Ovary (tissue), 9 donors: ENCODE results near the gene ACSF2. TPM values are rescaled to one million over a fixed set of nuclear protein-coding genes. Genes with fewer than 3 reads are reported as not detected.

Source experiments
- DNase-seq, 5 donors: peaks; one replicate each; pipeline ENCODE4 v3.0.0-alpha.2; 2019 to 2020
- H3K27ac ChIP-seq, 2 donors: fragments of 200-600 bp; one replicate each; pipeline versions ENCODE4 v1.5.1 to v1.8.0; 2019 to 2022
- H3K27me3 ChIP-seq: fragments of 200-600 bp; one replicate; pipeline ENCODE4 v1.8.0; 2022
- H3K36me3 ChIP-seq: fragments of 200-600 bp; sonication (generic); one replicate; pipeline ENCODE4 v1.5.1; 2019
- H3K4me1 ChIP-seq: one replicate; pipeline ENCODE4 v1.8.1; 2013; ENCODE audit warnings: mild to moderate bottlenecking, moderate library complexity; ENCODE audit not compliant: insufficient read depth
- H3K4me3 ChIP-seq: fragments of 200-600 bp; sonication (generic); one replicate; pipeline ENCODE4 v1.5.1; 2017
- H3K9me3 ChIP-seq, 2 donors: fragments of 200-600 bp in 1 of 2; sonication (generic) in 1 of 2; one replicate each; pipeline versions ENCODE4 v1.5.1 to v1.8.1; 2013 to 2019; ENCODE audit warnings: mild to moderate bottlenecking in 1 of 2, moderate library complexity in 1 of 2
- CTCF ChIP-seq, 3 donors: fragments of 450-650 bp in 2 of 3; fragments of 200-600 bp in 1 of 3; IDR thresholded peaks; one replicate each; pipeline versions ENCODE4 v1.5.1 to v1.8.0; 2016 to 2022; ENCODE audit warnings: antibody characterized with exemption in 3 of 3, mild to moderate bottlenecking in 1 of 3
- EP300 ChIP-seq: sonication (generic); formaldehyde crosslinking; IDR thresholded peaks from one replicate; pipeline ENCODE4 v1.6.1; 2017; ENCODE audit warnings: antibody characterized with exemption
- POLR2A ChIP-seq: fragments of 450-650 bp; IDR thresholded peaks from one replicate; pipeline ENCODE4 v1.6.1; 2017; ENCODE audit warnings: antibody characterized with exemption, mild to moderate bottlenecking, moderate library complexity
- WGBS, 3 donors: extraction: QIAGEN DNeasy Blood & Tissue Kit in 1 of 3; methylation state at CpG; one replicate each; pipeline versions ENCODE4 v1.1.5 to v1.1.7; 2013 to 2017; 5-methylcytosine and 5-hydroxymethylcytosine counted together
- intact Hi-C, 4 donors: fragments of 100-400 bp; cut with DNase I; formaldehyde crosslinking; loops; one replicate each; pipeline versions ENCODE4 v1.11.0 to v1.15.1; 2022 to 2023
- polyA plus RNA-seq, 2 donors: library from polyadenylated mRNA; stranded (reverse); fragments of 200-250 nt in 1 of 2; fragments of 350-450 nt in 1 of 2; fragmentation: Illumina TruSeq in 1 of 2; extraction: RNeasy Lipid Tissue Mini Kit (QIAGEN cat#74804) in 1 of 2; gene quantifications; one replicate each; pipeline ENCODE4 v1.2.3, GENCODE V29; 2013 to 2014
- total RNA-seq, 7 donors: library from RNA; depleted of rRNA in 2 of 7; stranded (reverse); fragments of >200 nt in 2 of 7; fragmentation: NEBNext Ultra II Directional in 3 of 7; extraction: Animal tissue kit (Norgen Biotek cat#: 25700) in 3 of 7; gene quantifications; one replicate each; pipeline versions ENCODE4 v1.1.0 to v1.2.4, GENCODE V29; 2016 to 2023
- donor health status: DM: no; HTN: no; CAD: no; lungs with moderate emphysema.
- donor health status: DM: no; HTN: no; CAD: no.
- donor health status: Bipolar disorder and iron deficiency.
- donor health status: DM: yes; HTN: yes; CAD: no.
- donor health status: DM: no; HTN: no; CAD: no.
- donor health status: DM: yes; HTN: yes; CAD: no.

ACSF2 gene
- total and polyA plus RNA-seq, 9 donors = 26.7 to 86.0 (median 49.5) TPM

DNA sequence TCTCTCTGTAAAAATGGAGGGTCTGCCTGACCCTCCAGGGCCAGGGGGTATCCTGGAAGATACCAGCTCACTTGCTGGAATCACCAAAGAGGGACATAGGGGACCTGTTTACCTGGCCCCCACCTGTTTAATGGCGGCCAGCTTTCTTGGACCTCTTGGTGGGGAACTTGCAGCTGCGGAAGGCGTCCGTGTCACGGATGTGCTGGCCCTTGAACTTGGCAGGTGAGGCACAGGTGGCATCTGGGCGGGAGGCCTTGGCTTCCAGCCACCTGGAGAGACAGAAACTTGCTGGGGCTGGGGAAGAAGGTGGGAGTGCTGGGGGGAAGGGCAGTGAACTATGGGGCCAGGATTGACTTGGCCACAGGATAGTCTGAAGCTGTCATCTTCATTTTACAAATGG is 39.2 kb downstream of the ACSF2 start:
- Histone ChIP-seq H3K27me3 (no peaks in the 10 kb centered on the region), H3K27ac (no peak overlapping the region), H3K36me3 (no peaks in the 10 kb centered on the region), H3K4me1 (peaks cover 4% of the 10 kb centered on the region), H3K4me3 (no peak overlapping the region), H3K9me3 (no peaks in the 10 kb centered on the region)
- no peak for DNase-seq
- intact Hi-C loops = loop anchor here in 1 of 4 donors (5.0 kb wide), 2 partner anchors 38 to 103 kb away; partner anchors contain the start of gene ACSF2
- TF ChIP-seq POLR2A (no peak), CTCF (IDR thresholded peaks at IDR 0.05) (no peak), EP300 (no peak)
- WGBS, 3 donors = 92 to 97% (median 94%) methylated on average over 6 of the region's 6 CpGs

- TF ChIP-seq EP300 (no peak), POLR2A (no peak), CTCF (IDR thresholded peaks at IDR 0.05) (no peak)
- no peaks in the 10 kb centered on the region for H3K36me3 ChIP-seq
- 93 to 95% (median 94%) methylated on average over 9 of the region's 9 CpGs for WGBS, 3 donors
- H3K9me3 ChIP-seq = no peaks in the 10 kb centered on the region
- H3K27ac ChIP-seq = no peak overlapping the region
- H3K4me3 ChIP-seq = no peak overlapping the region
- no peaks in the 10 kb centered on the region for H3K27me3 ChIP-seq
- no peak for DNase-seq
- intact Hi-C loops = loop anchor here in 1 of 4 donors (5.0 kb wide), 2 partner anchors 38 to 103 kb away; partner anchors contain the start of gene ACSF2
- H3K4me1 ChIP-seq = peaks cover 4% of the 10 kb centered on the region
Measured at GRCh38 chr17:50465635-50466034, 39.6 kb downstream of the ACSF2 start.

GRCh38 chr17:50466371-50467113 is 40.5 kb downstream of the ACSF2 start:
- Histone ChIP-seq H3K4me3 (no peak overlapping the region), H3K9me3 (no peaks in the 10 kb centered on the region), H3K4me1 (peaks cover 4% of the 10 kb centered on the region), H3K36me3 (no peaks in the 10 kb centered on the region), H3K27ac (no peak overlapping the region), H3K27me3 (no peaks in the 10 kb centered on the region)
- TF ChIP-seq POLR2A = no peak
- no peak for TF ChIP-seq CTCF (IDR thresholded peaks at IDR 0.05)
- no peak for TF ChIP-seq EP300
- intact Hi-C loops = loop anchor here in 1 of 4 donors (5.0 kb wide), 2 partner anchors 39 to 104 kb away; partner anchors contain the start of gene ACSF2
- DNase-seq = no peak
- WGBS, 3 donors = 88 to 93% (median 91%) methylated on average over 9 of the region's 9 CpGs

GRCh38 chr17:50467114-50467854 is 41.3 kb downstream of the ACSF2 start:
- no peaks in the 10 kb centered on the region for H3K27me3 ChIP-seq
- intact Hi-C loops = loop anchor here in 1 of 4 donors (5.0 kb wide), 2 partner anchors 40 to 105 kb away; partner anchors contain the start of gene ACSF2
- H3K4me3 ChIP-seq = no peak overlapping the region
- WGBS, 3 donors = 87 to 94% (median 89%) methylated on average over 7 of the region's 7 CpGs
- no peak for DNase-seq
- no peaks in the 10 kb centered on the region for H3K36me3 ChIP-seq
- H3K4me1 ChIP-seq = peaks cover 4% of the 10 kb centered on the region
- no peak for TF ChIP-seq EP300
- TF ChIP-seq CTCF (IDR thresholded peaks at IDR 0.05) = no peak
- TF ChIP-seq POLR2A = no peak
- no peaks in the 10 kb centered on the region for H3K9me3 ChIP-seq
- H3K27ac ChIP-seq = no peak overlapping the region
